Mammary epithelial cell (primary cell): ENCODE results near the gene CYP24A1.

ENCODE experiments used
- EZH2 ChIP-seq: IDR thresholded peaks from 2 replicates; pipeline ENCODE4 v1.6.1; 2012; ENCODE audit warnings: low read length, inconsistent platforms, borderline replicate concordance
- TF ChIP-seq, protein P1 (sequence below), 2 donors: IDR thresholded peaks in 1 of 2; conservative IDR thresholded peaks in 1 of 2; 2 replicates each; pipeline ENCODE4 v1.5.1; 2011 to 2012; ENCODE audit warnings: inconsistent platforms in 2 of 2, low read length in 2 of 2, mild to moderate bottlenecking in 2 of 2, control low read depth in 1 of 2, low read depth in 1 of 2; ENCODE audit not compliant: insufficient read depth in 1 of 2; ENCODE audit errors: extremely low read depth in 1 of 2

DNA sequence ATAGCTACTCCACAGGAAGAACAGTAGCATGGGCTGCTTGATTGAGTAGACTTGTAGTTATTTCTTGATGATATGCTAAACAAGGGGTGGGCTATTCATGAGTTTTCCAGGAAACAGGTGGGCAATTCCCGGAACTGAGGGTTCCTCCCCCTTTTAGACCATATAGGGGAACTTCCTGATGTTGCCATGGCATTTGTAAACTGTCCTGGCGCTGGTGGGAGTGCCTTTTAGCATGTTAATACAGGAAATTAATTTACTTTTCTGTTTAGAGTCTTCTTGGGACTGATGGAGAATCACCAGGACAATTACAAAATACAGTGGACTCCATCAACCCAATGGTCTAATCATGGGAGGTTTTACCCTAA is 22.7 kb downstream of the CYP24A1 start:
- TF ChIP-seq EZH2: no peak
- TF ChIP-seq, protein P1, sequence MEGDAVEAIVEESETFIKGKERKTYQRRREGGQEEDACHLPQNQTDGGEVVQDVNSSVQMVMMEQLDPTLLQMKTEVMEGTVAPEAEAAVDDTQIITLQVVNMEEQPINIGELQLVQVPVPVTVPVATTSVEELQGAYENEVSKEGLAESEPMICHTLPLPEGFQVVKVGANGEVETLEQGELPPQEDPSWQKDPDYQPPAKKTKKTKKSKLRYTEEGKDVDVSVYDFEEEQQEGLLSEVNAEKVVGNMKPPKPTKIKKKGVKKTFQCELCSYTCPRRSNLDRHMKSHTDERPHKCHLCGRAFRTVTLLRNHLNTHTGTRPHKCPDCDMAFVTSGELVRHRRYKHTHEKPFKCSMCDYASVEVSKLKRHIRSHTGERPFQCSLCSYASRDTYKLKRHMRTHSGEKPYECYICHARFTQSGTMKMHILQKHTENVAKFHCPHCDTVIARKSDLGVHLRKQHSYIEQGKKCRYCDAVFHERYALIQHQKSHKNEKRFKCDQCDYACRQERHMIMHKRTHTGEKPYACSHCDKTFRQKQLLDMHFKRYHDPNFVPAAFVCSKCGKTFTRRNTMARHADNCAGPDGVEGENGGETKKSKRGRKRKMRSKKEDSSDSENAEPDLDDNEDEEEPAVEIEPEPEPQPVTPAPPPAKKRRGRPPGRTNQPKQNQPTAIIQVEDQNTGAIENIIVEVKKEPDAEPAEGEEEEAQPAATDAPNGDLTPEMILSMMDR (conservative IDR thresholded peaks at IDR 0.05 in 1 of 2, IDR thresholded peaks at IDR 0.05 in 1 of 2; ENCODE audit: extremely low read depth in 1 of 2, insufficient read depth in 1 of 2, low read depth in 1 of 2, low read length in 2 of 2): no peak
